Endodermal cell (in vitro differentiated cells): Measurements from ENCODE around the gene TAF15. TPM values are rescaled to one million over a fixed set of nuclear protein-coding genes. Genes with fewer than 3 reads are reported as not detected.

Experiments used
- DNase-seq: peaks from one replicate; pipeline ENCODE4 v3.0.0-alpha.2; 2017
- H3K27ac ChIP-seq: 2 replicates; pipeline ENCODE4 v1.5.1; 2013; ENCODE audit warnings: mild to moderate bottlenecking, low read depth, low read length, moderate library complexity
- H3K27me3 ChIP-seq: 2 replicates; pipeline ENCODE4 v1.6.1; 2013; ENCODE audit warnings: mild to moderate bottlenecking, low read length, moderate library complexity; ENCODE audit not compliant: insufficient read depth, control insufficient read depth, poor library complexity, severe bottlenecking
- H3K36me3 ChIP-seq: 2 replicates; pipeline ENCODE4 v1.7.0; 2013; ENCODE audit warnings: mild to moderate bottlenecking, low read length, moderate library complexity; ENCODE audit not compliant: control insufficient read depth, insufficient read depth
- H3K4me1 ChIP-seq: one replicate; pipeline ENCODE4 v1.7.0; 2013; ENCODE audit warnings: low read length; ENCODE audit not compliant: control insufficient read depth, insufficient read depth
- H3K4me3 ChIP-seq: 2 replicates; pipeline ENCODE4 v1.5.1; 2013; ENCODE audit warnings: mild to moderate bottlenecking, low read length, moderate library complexity
- H3K9ac ChIP-seq: 2 replicates; pipeline ENCODE4 v1.6.1; 2013; ENCODE audit warnings: mild to moderate bottlenecking, low read length, moderate library complexity; ENCODE audit not compliant: poor library complexity, severe bottlenecking; ENCODE audit errors: extremely low read depth
- H3K9me3 ChIP-seq: 2 replicates; pipeline ENCODE4 v1.6.1; 2013; ENCODE audit warnings: mild to moderate bottlenecking, low read length, moderate library complexity; ENCODE audit not compliant: control insufficient read depth
- H3K27ac Mint-ChIP-seq: 2 replicates; pipeline ENCODE4 v1.8.0; 2020; ENCODE audit warnings: mixed read lengths
- H3K27me3 Mint-ChIP-seq: 2 replicates; pipeline ENCODE4 v1.8.0; 2021; ENCODE audit warnings: mild to moderate bottlenecking, mixed read lengths; ENCODE audit not compliant: insufficient read depth
- H3K36me3 Mint-ChIP-seq: 2 replicates; pipeline ENCODE4 v1.8.0; 2020; ENCODE audit warnings: low read depth, mixed read lengths
- H3K4me1 Mint-ChIP-seq: 2 replicates; pipeline ENCODE4 v1.8.0; 2020; ENCODE audit warnings: mixed read lengths
- H3K4me3 Mint-ChIP-seq: 2 replicates; pipeline ENCODE4 v1.8.0; 2020; ENCODE audit warnings: mild to moderate bottlenecking, moderate library complexity, mixed read lengths
- H3K9me3 Mint-ChIP-seq: 2 replicates; pipeline ENCODE4 v1.8.0; 2020; ENCODE audit warnings: mild to moderate bottlenecking, mixed read lengths
- CTCF ChIP-seq: fragments of 200-600 bp; sonication (generic); conservative IDR thresholded peaks from 2 replicates; pipeline ENCODE4 v1.5.0; 2021; ENCODE audit warnings: antibody characterized with exemption, mild to moderate bottlenecking
- WGBS, 2 experiments: methylation state at CpG; one replicate each; pipeline versions ENCODE4 v1.1.5 to v1.1.7; 2013; ENCODE audit warnings: missing lambda C conversion rate in 2 of 2, mixed read lengths in 1 of 2; ENCODE audit not compliant: insufficient coverage in 1 of 2, insufficient read length in 1 of 2; 5-methylcytosine and 5-hydroxymethylcytosine counted together
- total RNA-seq, 2 donors: library from RNA; stranded (reverse); fragmentation: NEBNext Ultra II Directional in 1 of 2; extraction: Animal tissue kit (Norgen Biotek cat#: 25700) in 1 of 2; gene quantifications; 2 replicates in 1 of 2; 3 replicates in 1 of 2; pipeline ENCODE4 v1.2.1, GENCODE V29; 2021

The TAF15 gene
- total RNA-seq, 2 donors from 2014 or later, result 230 to 247 TPM

- H3K27me3 ChIP-seq, result no peaks in the 10 kb centered on the region
- peak; percentile 86 for TF ChIP-seq CTCF
- DNase-seq, result peak; percentile 89
- Mint-ChIP-seq H3K4me1 (peaks cover 3% of the 10 kb centered on the region), H3K27me3 (no peaks in the 10 kb centered on the region), H3K27ac (no peak overlapping the region), H3K36me3 (peaks cover 56% of the 10 kb centered on the region), H3K4me3 (no peak overlapping the region), H3K9me3 (no peaks in the 10 kb centered on the region)
- peaks cover 69% of the 10 kb centered on the region for H3K36me3 ChIP-seq
- no peak overlapping the region for H3K4me3 ChIP-seq
- WGBS, 2 experiments, result 80 to 94% methylated on average over 3 to 7 of the region's 7 CpGs
- no peak overlapping the region for H3K9ac ChIP-seq
- H3K9me3 ChIP-seq, result no peaks in the 10 kb centered on the region
- no peaks in the 10 kb centered on the region for H3K4me1 ChIP-seq
- H3K27ac ChIP-seq, result no peak overlapping the region
Measured at GRCh38 chr17:35849469-35850348, 40.4 kb downstream of the TAF15 start.

GRCh38 chr17:35855965-35856364 is 46.7 kb downstream of the TAF15 start:
- 92 to 94% methylated on average over 2 to 5 of the region's 5 CpGs for WGBS, 2 experiments

GRCh38 chr17:35856603-35857002 is 47.3 kb downstream of the TAF15 start:
- no peak overlapping the region for H3K9ac ChIP-seq
- H3K27ac ChIP-seq, result no peak overlapping the region
- Mint-ChIP-seq H3K9me3 (no peaks in the 10 kb centered on the region), H3K36me3 (peaks cover 21% of the 10 kb centered on the region), H3K4me1 (no peaks in the 10 kb centered on the region), H3K4me3 (no peak overlapping the region), H3K27ac (no peak overlapping the region), H3K27me3 (no peaks in the 10 kb centered on the region)
- H3K4me3 ChIP-seq, result no peak overlapping the region
- 92% methylated on average over 2 of the region's 2 CpGs; no CpG with 5 or more reads in 1 of the 2 experiments for WGBS, 2 experiments
- no peaks in the 10 kb centered on the region for H3K4me1 ChIP-seq
- no peaks in the 10 kb centered on the region for H3K27me3 ChIP-seq
- H3K36me3 ChIP-seq, result peaks cover 21% of the 10 kb centered on the region
- no peaks in the 10 kb centered on the region for H3K9me3 ChIP-seq
- no peak for DNase-seq
- no peak for TF ChIP-seq CTCF

More at GRCh38 chr17:35855965-35856364, 46.7 kb downstream of the TAF15 start:
- Mint-ChIP-seq H3K4me3 (no peak overlapping the region), H3K36me3 (peaks cover 27% of the 10 kb centered on the region), H3K4me1 (no peaks in the 10 kb centered on the region), H3K27me3 (no peaks in the 10 kb centered on the region), H3K27ac (no peak overlapping the region), H3K9me3 (no peaks in the 10 kb centered on the region)
- Histone ChIP-seq H3K27me3 (no peaks in the 10 kb centered on the region), H3K4me3 (no peak overlapping the region), H3K9me3 (no peaks in the 10 kb centered on the region), H3K9ac (no peak overlapping the region), H3K36me3 (peaks cover 27% of the 10 kb centered on the region), H3K4me1 (no peaks in the 10 kb centered on the region), H3K27ac (no peak overlapping the region)
- no peak for TF ChIP-seq CTCF
- no peak for DNase-seq
